GM23248 (cell line): ENCODE results near the gene PTCD3.

ENCODE experiments used
- EZH2 ChIP-seq: fragments of 200-600 bp; sonication (generic); IDR thresholded peaks from 2 replicates; pipeline ENCODE4 v1.6.1; 2018; ENCODE audit warnings: antibody characterized with exemption, mild to moderate bottlenecking; ENCODE audit not compliant: insufficient read depth, poor library complexity, severe bottlenecking
- EZH2phosphoT487 ChIP-seq: fragments of 200-600 bp; sonication (generic); IDR thresholded peaks from 2 replicates; pipeline ENCODE4 v1.6.1; 2018; ENCODE audit warnings: antibody characterized with exemption, moderate library complexity, mild to moderate bottlenecking, low read depth; ENCODE audit not compliant: insufficient read depth

DNA sequence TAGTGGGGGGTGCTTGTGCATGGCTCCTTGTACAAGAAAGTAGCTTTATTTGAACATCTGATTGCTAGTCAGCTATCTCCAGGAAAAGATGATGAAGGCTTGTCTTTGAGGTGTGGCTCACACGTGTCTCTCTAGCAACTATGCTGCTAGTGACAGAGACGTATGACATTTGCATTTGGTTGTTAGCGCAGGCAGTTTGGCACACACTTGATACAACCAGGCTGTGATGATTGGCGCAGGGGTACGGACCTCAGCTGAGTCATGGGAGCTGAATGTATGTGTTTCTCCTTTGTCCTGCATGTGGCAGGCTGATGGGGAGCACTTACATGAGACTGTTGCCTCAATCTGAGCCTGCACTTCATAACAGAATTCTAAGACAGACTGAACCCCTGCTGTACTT, 29.6 kb downstream of the PTCD3 start:
- no peak for TF ChIP-seq EZH2phosphoT487
- no peak for TF ChIP-seq EZH2
